GM12801 (cell line): ENCODE data around the gene USF1.

Experiments
- TF ChIP-seq, protein P1 (sequence below): IDR thresholded peaks from one replicate; pipeline ENCODE4 v1.5.1; 2011; ENCODE audit warnings: control low read depth; ENCODE audit not compliant: insufficient read length; ENCODE audit errors: extremely low read depth

The USF1 gene, protein sequence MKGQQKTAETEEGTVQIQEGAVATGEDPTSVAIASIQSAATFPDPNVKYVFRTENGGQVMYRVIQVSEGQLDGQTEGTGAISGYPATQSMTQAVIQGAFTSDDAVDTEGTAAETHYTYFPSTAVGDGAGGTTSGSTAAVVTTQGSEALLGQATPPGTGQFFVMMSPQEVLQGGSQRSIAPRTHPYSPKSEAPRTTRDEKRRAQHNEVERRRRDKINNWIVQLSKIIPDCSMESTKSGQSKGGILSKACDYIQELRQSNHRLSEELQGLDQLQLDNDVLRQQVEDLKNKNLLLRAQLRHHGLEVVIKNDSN

GRCh38 chr1:161045736-161046604, at the start of gene USF1:
Gene USF1 (minus strand): TSS chr1:161045977. CDS start chr1:161043275, 2,702 bp downstream.
- TF ChIP-seq, protein P1, sequence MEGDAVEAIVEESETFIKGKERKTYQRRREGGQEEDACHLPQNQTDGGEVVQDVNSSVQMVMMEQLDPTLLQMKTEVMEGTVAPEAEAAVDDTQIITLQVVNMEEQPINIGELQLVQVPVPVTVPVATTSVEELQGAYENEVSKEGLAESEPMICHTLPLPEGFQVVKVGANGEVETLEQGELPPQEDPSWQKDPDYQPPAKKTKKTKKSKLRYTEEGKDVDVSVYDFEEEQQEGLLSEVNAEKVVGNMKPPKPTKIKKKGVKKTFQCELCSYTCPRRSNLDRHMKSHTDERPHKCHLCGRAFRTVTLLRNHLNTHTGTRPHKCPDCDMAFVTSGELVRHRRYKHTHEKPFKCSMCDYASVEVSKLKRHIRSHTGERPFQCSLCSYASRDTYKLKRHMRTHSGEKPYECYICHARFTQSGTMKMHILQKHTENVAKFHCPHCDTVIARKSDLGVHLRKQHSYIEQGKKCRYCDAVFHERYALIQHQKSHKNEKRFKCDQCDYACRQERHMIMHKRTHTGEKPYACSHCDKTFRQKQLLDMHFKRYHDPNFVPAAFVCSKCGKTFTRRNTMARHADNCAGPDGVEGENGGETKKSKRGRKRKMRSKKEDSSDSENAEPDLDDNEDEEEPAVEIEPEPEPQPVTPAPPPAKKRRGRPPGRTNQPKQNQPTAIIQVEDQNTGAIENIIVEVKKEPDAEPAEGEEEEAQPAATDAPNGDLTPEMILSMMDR: no peak

- TF ChIP-seq, protein P1: no peak
These were observed 49.5 kb upstream of the USF1 start for GRCh38 chr1:161095230-161095629.

DNA sequence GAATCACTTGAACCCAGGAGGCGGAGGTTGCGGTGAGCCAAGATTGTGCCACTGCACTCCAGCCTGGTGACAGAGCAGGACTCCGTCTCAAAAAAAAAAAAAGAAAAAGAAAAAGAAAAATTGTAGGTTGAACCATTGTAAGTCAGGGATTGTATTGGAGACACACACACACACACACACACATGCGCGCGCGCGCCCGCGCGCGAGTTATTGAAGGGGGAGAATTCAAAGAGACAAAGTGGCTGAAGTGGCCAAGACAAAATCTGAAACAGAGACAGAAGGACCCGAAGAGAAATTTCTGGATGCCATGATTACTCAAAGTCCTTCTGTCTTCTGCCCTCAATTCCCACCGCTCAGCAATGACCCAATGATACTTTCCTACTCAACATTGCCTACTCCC, 48.7 kb upstream of the USF1 start:
- TF ChIP-seq, protein P1: no peak

DNA sequence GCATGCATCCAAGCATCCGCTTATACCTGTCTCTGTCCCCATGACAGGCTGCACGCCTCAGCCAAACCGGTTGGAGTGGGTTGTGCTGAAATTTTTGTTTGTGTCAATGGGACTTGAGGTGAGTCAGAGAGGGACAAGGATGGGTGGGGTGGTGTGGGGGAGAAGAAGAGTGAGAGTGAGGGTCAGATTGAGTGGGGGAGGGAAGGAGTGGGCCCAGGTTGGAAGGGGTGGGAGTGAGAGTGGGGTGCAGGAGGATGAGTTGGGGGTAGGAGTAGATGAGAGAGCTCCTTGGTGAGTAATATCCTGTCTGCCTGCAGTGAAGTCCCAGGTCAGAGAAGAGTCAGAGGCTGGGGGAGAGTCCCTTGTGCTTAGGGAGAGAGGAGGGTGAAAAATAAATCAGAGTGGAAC, 46.8 kb upstream of the USF1 start:
- TF ChIP-seq, protein P1: no peak

DNA sequence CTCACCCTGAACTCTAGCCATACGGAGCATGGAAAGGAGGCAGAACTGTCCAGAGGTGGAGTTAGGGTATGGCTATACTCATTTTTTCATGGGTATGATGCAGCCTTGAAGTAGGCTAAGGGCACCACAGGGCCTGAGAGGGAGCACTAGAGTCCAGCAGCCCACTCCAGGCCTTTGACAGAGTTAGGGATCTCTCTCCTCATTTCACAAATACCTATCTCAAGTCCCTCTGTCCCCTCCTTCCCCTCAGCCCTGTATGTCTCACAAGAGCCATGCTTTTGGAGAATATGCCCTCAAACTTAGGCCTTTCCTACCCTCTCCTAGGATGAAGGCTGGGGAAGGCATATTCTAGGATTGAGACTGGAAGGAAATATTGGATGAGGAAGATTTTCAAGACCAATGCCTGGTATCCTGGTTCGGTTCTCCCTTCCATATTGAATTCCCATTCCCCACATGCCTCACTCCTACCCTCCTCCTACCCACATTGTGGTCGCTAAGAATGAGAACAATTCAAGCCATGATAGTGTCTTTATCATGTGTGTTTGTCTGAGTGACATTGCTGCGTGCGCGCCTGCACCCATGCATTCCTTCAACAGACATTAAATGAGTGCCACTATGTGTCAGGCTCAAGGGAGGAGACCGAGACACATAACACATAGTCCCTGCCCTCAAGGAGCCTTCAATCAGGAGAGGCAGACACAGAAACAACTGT, 46.2 kb upstream of the USF1 start:
- TF ChIP-seq, protein P1: no peak

DNA sequence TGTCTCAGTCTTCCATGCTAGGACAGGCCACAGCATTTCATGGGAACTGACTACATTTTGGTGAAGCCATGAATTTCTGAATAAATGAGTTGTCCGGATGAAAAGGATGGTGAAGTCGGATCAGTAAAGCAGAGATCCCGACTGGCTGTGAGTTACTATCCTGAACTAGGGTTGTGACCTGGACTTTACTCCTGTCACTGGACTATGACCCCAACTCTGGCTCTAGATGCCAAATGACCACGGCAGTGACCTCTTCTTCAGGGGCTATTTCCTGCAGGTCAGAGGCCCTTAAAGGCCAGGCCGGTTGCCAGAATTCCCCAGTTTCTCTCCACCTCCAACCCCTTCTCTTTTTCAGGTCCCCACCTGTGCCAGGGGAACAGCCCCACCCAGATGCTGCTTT, 45.3 kb upstream of the USF1 start:
- TF ChIP-seq, protein P1: no peak

DNA sequence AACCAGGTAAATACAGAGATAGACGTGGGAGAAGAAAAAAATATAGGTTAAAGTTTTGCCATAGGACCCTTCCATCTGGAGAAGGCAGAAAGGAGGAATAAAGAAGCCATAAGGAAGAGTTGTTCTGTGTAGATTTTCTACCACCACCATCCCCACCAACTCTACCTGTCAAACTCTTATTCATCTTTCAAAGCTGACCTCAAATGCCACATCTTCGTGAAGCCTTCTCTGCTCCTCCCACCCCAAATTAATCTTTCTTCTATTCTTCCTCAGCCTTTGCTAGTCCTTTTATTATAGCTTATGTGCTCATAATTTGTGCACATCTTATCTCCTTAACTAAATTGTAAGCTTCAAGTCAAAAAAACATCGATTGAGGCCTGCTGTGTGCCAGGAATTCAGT, 44.8 kb upstream of the USF1 start:
- TF ChIP-seq, protein P1: no peak
